Type B pancreatic cell (in vitro differentiated cells): ENCODE results near the gene POLE4. TPM values are rescaled to one million over a fixed set of nuclear protein-coding genes. Genes with fewer than 3 reads are reported as not detected.

Source experiments
- DNase-seq: peaks from one replicate; pipeline ENCODE4 v3.0.0; 2021; ENCODE audit warnings: mixed read lengths; ENCODE audit not compliant: unreplicated experiment; ENCODE audit errors: extremely low spot score
- H3K27ac Mint-ChIP-seq: 2 replicates; pipeline ENCODE4 v1.8.0; 2021; ENCODE audit warnings: mild to moderate bottlenecking, mixed read lengths
- H3K27me3 Mint-ChIP-seq: 2 replicates; pipeline ENCODE4 v1.8.0; 2021; ENCODE audit warnings: mixed read lengths
- H3K36me3 Mint-ChIP-seq: 2 replicates; pipeline ENCODE4 v1.8.0; 2021; ENCODE audit warnings: mixed read lengths
- H3K4me1 Mint-ChIP-seq: one replicate; pipeline ENCODE4 v1.8.0; 2021; ENCODE audit warnings: mixed read lengths; ENCODE audit not compliant: unreplicated experiment
- H3K4me3 Mint-ChIP-seq: 2 replicates; pipeline ENCODE4 v1.8.0; 2021; ENCODE audit warnings: mild to moderate bottlenecking, mixed read lengths
- H3K9me3 Mint-ChIP-seq: 2 replicates; pipeline ENCODE4 v1.8.0; 2021; ENCODE audit warnings: mixed read lengths
- CTCF ChIP-seq: fragments of 200-600 bp; sonication (generic); conservative IDR thresholded peaks from 2 replicates; pipeline ENCODE4 v1.5.0; 2021; ENCODE audit warnings: antibody characterized with exemption, mild to moderate bottlenecking
- total RNA-seq: library from RNA; stranded (reverse); gene quantifications from 2 replicates; pipeline ENCODE4 v1.2.1, GENCODE V29; 2021; ENCODE audit warnings: low replicate concordance

Gene POLE4
- total RNA-seq, 1 donor from 2014 or later = 31.0 TPM

GRCh38 chr2:74935975-74936391 lies 22.5 kb upstream of the POLE4 start:
- DNase-seq = no peak
- H3K27me3 Mint-ChIP-seq = no peaks in the 10 kb centered on the region

GRCh38 chr2:74937221-74937880 lies 21.1 kb upstream of the POLE4 start:
- Mint-ChIP-seq H3K36me3 (no peaks in the 10 kb centered on the region), H3K27ac (no peak overlapping the region), H3K9me3 (no peaks in the 10 kb centered on the region), H3K27me3 (no peaks in the 10 kb centered on the region), H3K4me1 (no peaks in the 10 kb centered on the region), H3K4me3 (no peak overlapping the region)
- no peak for DNase-seq
- no peak for TF ChIP-seq CTCF

More at GRCh38 chr2:74935975-74936391, 22.5 kb upstream of the POLE4 start:
- no peak overlapping the region for H3K27ac Mint-ChIP-seq
- H3K4me1 Mint-ChIP-seq = no peaks in the 10 kb centered on the region
- no peak overlapping the region for H3K4me3 Mint-ChIP-seq
- no peaks in the 10 kb centered on the region for H3K9me3 Mint-ChIP-seq
- TF ChIP-seq CTCF = no peak
- no peaks in the 10 kb centered on the region for H3K36me3 Mint-ChIP-seq

GRCh38 chr2:74938264-74938663 lies 20.2 kb upstream of the POLE4 start:
- no peaks in the 10 kb centered on the region for H3K36me3 Mint-ChIP-seq
- H3K4me3 Mint-ChIP-seq = no peak overlapping the region
- no peaks in the 10 kb centered on the region for H3K9me3 Mint-ChIP-seq
- no peaks in the 10 kb centered on the region for H3K27me3 Mint-ChIP-seq
- no peak overlapping the region for H3K27ac Mint-ChIP-seq
- H3K4me1 Mint-ChIP-seq = no peaks in the 10 kb centered on the region
- no peak for TF ChIP-seq CTCF
- no peak for DNase-seq

- H3K4me1 Mint-ChIP-seq = no peaks in the 10 kb centered on the region
- H3K4me3 Mint-ChIP-seq = no peak overlapping the region
- no peaks in the 10 kb centered on the region for H3K36me3 Mint-ChIP-seq
- no peaks in the 10 kb centered on the region for H3K9me3 Mint-ChIP-seq
- no peaks in the 10 kb centered on the region for H3K27me3 Mint-ChIP-seq
- DNase-seq = no peak
- H3K27ac Mint-ChIP-seq = no peak overlapping the region
- no peak for TF ChIP-seq CTCF
Observed at GRCh38 chr2:74939919-74940812, 18.3 kb upstream of the POLE4 start.

- DNase-seq = no peak
- H3K4me1 Mint-ChIP-seq = no peaks in the 10 kb centered on the region
- H3K27ac Mint-ChIP-seq = no peak overlapping the region
- H3K4me3 Mint-ChIP-seq = no peak overlapping the region
- H3K27me3 Mint-ChIP-seq = no peaks in the 10 kb centered on the region
- H3K36me3 Mint-ChIP-seq = no peaks in the 10 kb centered on the region
- no peaks in the 10 kb centered on the region for H3K9me3 Mint-ChIP-seq
- TF ChIP-seq CTCF = no peak
Observed at GRCh38 chr2:74941284-74941683, 17.2 kb upstream of the POLE4 start.
